ENCODE results near the gene PSMD7. TPM values are rescaled to one million over a fixed set of nuclear protein-coding genes. Genes with fewer than 3 reads are reported as not detected.

Gene PSMD7
- total and polyA plus RNA-seq, 2 experiments from 2014 or later = 116 to 165 TPM

DNA sequence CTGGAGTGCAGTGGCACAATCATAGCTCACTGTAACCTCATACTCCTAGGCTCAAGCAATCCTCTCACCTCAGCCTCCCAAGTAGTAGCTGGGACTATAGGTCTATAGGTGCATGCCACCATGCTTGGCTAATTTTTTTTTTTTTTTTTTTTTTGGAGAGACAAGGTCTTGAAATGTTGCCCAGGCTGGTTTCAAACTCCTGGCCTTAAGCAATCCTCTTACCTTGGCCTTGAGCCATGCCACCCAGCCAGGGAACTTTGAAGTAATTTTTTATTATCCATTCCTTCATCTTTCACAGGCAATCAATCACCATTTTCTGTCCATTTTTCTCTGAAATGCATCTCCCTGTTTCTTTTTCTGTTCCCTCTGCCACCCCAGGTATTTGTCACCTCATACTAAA lies 6.3 kb upstream of the PSMD7 start (continued):
- TF ChIP-seq CREB1 (CRISPR knock-in tag; IDR thresholded peaks at IDR 0.05; ENCODE audit: low read depth) = no peak
- TF ChIP-seq, protein P1, sequence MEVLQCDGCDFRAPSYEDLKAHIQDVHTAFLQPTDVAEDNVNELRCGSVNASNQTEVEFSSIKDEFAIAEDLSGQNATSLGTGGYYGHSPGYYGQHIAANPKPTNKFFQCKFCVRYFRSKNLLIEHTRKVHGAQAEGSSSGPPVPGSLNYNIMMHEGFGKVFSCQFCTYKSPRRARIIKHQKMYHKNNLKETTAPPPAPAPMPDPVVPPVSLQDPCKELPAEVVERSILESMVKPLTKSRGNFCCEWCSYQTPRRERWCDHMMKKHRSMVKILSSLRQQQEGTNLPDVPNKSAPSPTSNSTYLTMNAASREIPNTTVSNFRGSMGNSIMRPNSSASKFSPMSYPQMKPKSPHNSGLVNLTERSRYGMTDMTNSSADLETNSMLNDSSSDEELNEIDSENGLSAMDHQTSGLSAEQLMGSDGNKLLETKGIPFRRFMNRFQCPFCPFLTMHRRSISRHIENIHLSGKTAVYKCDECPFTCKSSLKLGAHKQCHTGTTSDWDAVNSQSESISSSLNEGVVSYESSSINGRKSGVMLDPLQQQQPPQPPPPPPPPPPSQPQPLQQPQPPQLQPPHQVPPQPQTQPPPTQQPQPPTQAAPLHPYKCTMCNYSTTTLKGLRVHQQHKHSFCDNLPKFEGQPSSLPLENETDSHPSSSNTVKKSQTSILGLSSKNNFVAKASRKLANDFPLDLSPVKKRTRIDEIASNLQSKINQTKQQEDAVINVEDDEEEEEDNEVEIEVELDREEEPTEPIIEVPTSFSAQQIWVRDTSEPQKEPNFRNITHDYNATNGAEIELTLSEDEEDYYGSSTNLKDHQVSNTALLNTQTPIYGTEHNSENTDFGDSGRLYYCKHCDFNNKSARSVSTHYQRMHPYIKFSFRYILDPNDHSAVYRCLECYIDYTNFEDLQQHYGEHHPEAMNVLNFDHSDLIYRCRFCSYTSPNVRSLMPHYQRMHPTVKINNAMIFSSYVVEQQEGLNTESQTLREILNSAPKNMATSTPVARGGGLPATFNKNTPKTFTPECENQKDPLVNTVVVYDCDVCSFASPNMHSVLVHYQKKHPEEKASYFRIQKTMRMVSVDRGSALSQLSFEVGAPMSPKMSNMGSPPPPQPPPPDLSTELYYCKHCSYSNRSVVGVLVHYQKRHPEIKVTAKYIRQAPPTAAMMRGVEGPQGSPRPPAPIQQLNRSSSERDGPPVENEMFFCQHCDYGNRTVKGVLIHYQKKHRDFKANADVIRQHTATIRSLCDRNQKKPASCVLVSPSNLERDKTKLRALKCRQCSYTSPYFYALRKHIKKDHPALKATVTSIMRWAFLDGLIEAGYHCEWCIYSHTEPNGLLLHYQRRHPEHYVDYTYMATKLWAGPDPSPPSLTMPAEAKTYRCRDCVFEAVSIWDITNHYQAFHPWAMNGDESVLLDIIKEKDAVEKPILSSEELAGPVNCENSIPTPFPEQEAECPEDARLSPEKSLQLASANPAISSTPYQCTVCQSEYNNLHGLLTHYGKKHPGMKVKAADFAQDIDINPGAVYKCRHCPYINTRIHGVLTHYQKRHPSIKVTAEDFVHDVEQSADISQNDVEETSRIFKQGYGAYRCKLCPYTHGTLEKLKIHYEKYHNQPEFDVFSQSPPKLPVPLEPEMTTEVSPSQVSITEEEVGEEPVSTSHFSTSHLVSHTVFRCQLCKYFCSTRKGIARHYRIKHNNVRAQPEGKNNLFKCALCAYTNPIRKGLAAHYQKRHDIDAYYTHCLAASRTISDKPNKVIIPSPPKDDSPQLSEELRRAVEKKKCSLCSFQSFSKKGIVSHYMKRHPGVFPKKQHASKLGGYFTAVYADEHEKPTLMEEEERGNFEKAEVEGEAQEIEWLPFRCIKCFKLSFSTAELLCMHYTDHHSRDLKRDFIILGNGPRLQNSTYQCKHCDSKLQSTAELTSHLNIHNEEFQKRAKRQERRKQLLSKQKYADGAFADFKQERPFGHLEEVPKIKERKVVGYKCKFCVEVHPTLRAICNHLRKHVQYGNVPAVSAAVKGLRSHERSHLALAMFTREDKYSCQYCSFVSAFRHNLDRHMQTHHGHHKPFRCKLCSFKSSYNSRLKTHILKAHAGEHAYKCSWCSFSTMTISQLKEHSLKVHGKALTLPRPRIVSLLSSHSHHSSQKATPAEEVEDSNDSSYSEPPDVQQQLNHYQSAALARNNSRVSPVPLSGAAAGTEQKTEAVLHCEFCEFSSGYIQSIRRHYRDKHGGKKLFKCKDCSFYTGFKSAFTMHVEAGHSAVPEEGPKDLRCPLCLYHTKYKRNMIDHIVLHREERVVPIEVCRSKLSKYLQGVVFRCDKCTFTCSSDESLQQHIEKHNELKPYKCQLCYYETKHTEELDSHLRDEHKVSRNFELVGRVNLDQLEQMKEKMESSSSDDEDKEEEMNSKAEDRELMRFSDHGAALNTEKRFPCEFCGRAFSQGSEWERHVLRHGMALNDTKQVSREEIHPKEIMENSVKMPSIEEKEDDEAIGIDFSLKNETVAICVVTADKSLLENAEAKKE (CRISPR knock-in tag; IDR thresholded peaks at IDR 0.05) = no peak

DNA sequence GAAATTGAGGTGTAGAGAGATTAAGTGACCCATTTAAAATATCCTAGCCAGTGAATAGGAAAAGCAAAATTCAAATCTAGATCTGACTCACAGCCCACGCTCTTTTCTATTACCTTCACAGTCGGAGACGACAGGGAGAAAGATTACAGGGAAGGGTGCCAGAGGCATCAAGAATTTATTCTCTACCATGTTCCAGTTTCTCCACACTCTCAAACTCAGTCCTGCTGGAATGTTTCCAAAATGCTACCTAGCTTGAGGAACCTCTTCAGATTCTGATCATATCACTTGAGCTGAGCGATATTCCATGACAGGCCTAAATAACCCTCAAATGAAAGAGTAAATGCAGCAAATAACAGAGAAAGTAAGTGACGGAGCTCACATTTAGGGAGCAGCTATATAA lies 5.4 kb upstream of the PSMD7 start:
- H3K79me2 ChIP-seq (replicated peaks; ENCODE audit: insufficient read depth) = no peaks in the 10 kb centered on the region
- no peak for ATAC-seq
- TF ChIP-seq, protein P2, sequence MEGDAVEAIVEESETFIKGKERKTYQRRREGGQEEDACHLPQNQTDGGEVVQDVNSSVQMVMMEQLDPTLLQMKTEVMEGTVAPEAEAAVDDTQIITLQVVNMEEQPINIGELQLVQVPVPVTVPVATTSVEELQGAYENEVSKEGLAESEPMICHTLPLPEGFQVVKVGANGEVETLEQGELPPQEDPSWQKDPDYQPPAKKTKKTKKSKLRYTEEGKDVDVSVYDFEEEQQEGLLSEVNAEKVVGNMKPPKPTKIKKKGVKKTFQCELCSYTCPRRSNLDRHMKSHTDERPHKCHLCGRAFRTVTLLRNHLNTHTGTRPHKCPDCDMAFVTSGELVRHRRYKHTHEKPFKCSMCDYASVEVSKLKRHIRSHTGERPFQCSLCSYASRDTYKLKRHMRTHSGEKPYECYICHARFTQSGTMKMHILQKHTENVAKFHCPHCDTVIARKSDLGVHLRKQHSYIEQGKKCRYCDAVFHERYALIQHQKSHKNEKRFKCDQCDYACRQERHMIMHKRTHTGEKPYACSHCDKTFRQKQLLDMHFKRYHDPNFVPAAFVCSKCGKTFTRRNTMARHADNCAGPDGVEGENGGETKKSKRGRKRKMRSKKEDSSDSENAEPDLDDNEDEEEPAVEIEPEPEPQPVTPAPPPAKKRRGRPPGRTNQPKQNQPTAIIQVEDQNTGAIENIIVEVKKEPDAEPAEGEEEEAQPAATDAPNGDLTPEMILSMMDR (conservative IDR thresholded peaks at IDR 0.05; ENCODE audit: low read depth in 2 of 2) = no peak
- TF ChIP-seq ZNF331 (CRISPR knock-in tag; IDR thresholded peaks at IDR 0.05; ENCODE audit: low read depth) = no peak
- TF ChIP-seq STAT1 (IDR thresholded peaks at IDR 0.05; ENCODE audit: unreplicated experiment) = no peak
- no peak for TF ChIP-seq POLR2AphosphoS5 (IDR thresholded peaks at IDR 0.05; ENCODE audit: low read depth)
- TF ChIP-seq, protein P3, sequence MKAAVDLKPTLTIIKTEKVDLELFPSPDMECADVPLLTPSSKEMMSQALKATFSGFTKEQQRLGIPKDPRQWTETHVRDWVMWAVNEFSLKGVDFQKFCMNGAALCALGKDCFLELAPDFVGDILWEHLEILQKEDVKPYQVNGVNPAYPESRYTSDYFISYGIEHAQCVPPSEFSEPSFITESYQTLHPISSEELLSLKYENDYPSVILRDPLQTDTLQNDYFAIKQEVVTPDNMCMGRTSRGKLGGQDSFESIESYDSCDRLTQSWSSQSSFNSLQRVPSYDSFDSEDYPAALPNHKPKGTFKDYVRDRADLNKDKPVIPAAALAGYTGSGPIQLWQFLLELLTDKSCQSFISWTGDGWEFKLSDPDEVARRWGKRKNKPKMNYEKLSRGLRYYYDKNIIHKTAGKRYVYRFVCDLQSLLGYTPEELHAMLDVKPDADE (IDR thresholded peaks at IDR 0.05) = no peak
- no peak for TF ChIP-seq CREB1 (CRISPR knock-in tag; IDR thresholded peaks at IDR 0.05; ENCODE audit: low read depth)
- no peak for TF ChIP-seq ZNF114 (CRISPR knock-in tag; IDR thresholded peaks at IDR 0.05)

More for the DNA sequence above, 5.4 kb upstream of the PSMD7 start:
- Mint-ChIP-seq H3K9me3 (peaks cover 14% of the 10 kb centered on the region), H3K27ac (no peak overlapping the region), H3K27me3 (ENCODE audit: insufficient read depth, low read depth, poor library complexity) (no peaks in the 10 kb centered on the region), H3K4me3 (no peak overlapping the region), H3K4me1 (peaks cover 6% of the 10 kb centered on the region; the same call in 2 of the 3 replicates), H3K36me3 (ENCODE audit: low read depth) (peaks cover 5% of the 10 kb centered on the region)
- H3K27ac ChIP-seq (ENCODE audit: low read depth) = no peak overlapping the region
- no peak overlapping the region for H3K4me2 ChIP-seq
- DNase-seq (ENCODE audit: low spot score) = no peak
- no peak overlapping the region for H2AFZ ChIP-seq
- no peaks in the 10 kb centered on the region for H3K9me2 ChIP-seq (ENCODE audit: insufficient read depth)
- H3K4me3 ChIP-seq = no peak overlapping the region
- no peaks in the 10 kb centered on the region for H3K4me1 ChIP-seq (ENCODE audit: insufficient read depth)
- H4K20me1 ChIP-seq (replicated peaks; ENCODE audit: insufficient read depth) = no peaks in the 10 kb centered on the region; the same call in 1 of the 2 replicates
- no peaks in the 10 kb centered on the region for H3K36me3 ChIP-seq (ENCODE audit: insufficient read depth)
- H3F3A ChIP-seq (replicated peaks; ENCODE audit: low read depth) = no peaks in the 10 kb centered on the region
- no peaks in the 10 kb centered on the region for H3K27me3 ChIP-seq (ENCODE audit: insufficient read depth)

All from GM23338 (cell line).